AG04449 (cell line): Measurements from ENCODE around the gene PLEKHG4B.
"Not testable (repeated sequence)": the region's sequence is repeated elsewhere in the genome, so short reads cannot be mapped to it uniquely, and the experiment has no call there.

Source experiments
- CTCF ChIA-PET: fragments of 350-600 bp; formaldehyde crosslinking; extraction: SDS; loops from one replicate; lab custom pipeline; 2021; ENCODE audit warnings: antibody characterized with exemption; lab: Yijun Ruan, JAX
- POLR2A ChIA-PET: fragments of 400-600, 350-600 bp; formaldehyde crosslinking; extraction: SDS; loops from one replicate; lab custom pipeline; 2020; ENCODE audit warnings: antibody characterized with exemption, inconsistent platforms; lab: Yijun Ruan, JAX
- DNase-seq: peaks from one replicate; pipeline ENCODE4 v3.0.0-alpha.2; 2010; ENCODE audit warnings: low read depth, low spot score
- H3K4me3 ChIP-seq: 2 replicates; pipeline ENCODE4 v1.5.1; 2011; ENCODE audit warnings: low read depth, mild to moderate bottlenecking, control low read depth, low read length
- CTCF ChIP-seq: IDR thresholded peaks from one replicate; pipeline ENCODE4 v1.5.1; 2011; ENCODE audit warnings: mild to moderate bottlenecking, moderate library complexity, low read length, control low read depth, inconsistent platforms; ENCODE audit not compliant: insufficient read depth; ENCODE audit errors: missing control alignments

PLEKHG4B gene

GRCh38 chr5:163338-163620, 71.3 kb downstream of the PLEKHG4B start:
- no peak overlapping the region for H3K4me3 ChIP-seq
- DNase-seq, result no peak
- ChIA-PET CTCF (no interaction called here), POLR2A (no interaction called here)
- TF ChIP-seq CTCF, result no peak

- POLR2A ChIA-PET, result no interaction called here
- no peak for TF ChIP-seq CTCF
- no peak overlapping the region for H3K4me3 ChIP-seq
- CTCF ChIA-PET, result interaction anchor here (0.8 kb wide), 1 partner anchor 11 kb away, joined by 4 read pairs; no protein-coding TSS in a partner anchor
- no peak for DNase-seq
These were observed 71.9 kb downstream of the PLEKHG4B start for GRCh38 chr5:163841-164240.

- no peak overlapping the region for H3K4me3 ChIP-seq
- DNase-seq, result no peak
- POLR2A ChIA-PET, result no interaction called here
- CTCF ChIA-PET, result interaction anchor here (0.8 kb wide), 1 partner anchor 11 kb away, joined by 4 read pairs; no protein-coding TSS in a partner anchor
- TF ChIP-seq CTCF, result no peak
These were observed 72.3 kb downstream of the PLEKHG4B start for GRCh38 chr5:164244-164643.

GRCh38 chr5:164783-165182, 72.8 kb downstream of the PLEKHG4B start:
- DNase-seq, H3K4me3 ChIP-seq, POLR2A ChIA-PET: not testable (repeated sequence)
- CTCF ChIA-PET, result interaction anchor here (0.8 kb wide), 1 partner anchor 12 kb away, joined by 4 read pairs; no protein-coding TSS in a partner anchor

GRCh38 chr5:166441-167372, 74.7 kb downstream of the PLEKHG4B start:
- CTCF ChIA-PET, result interaction anchor here (1.5 kb wide), 1 partner anchor 22 kb away, joined by 5 read pairs; no protein-coding TSS in a partner anchor
- no peak for DNase-seq
- TF ChIP-seq CTCF, result no peak
- H3K4me3 ChIP-seq, result no peak overlapping the region
- POLR2A ChIA-PET, result no interaction called here

- ChIA-PET CTCF (interaction anchor here (1.5 kb wide), 1 partner anchor 21 kb away, joined by 5 read pairs; no protein-coding TSS in a partner anchor), POLR2A (no interaction called here)
- H3K4me3 ChIP-seq, result no peak overlapping the region
- DNase-seq, result no peak
- no peak for TF ChIP-seq CTCF
These were observed 75.5 kb downstream of the PLEKHG4B start for GRCh38 chr5:167511-167910.
